RWPE1 (cell line): ENCODE data around the gene CYCS.
"Not testable (repeated sequence)": the region's sequence is repeated elsewhere in the genome, so short reads cannot be mapped to it uniquely, and the experiment has no call there.

Source experiments
- CTCF ChIA-PET: fragments of 350-600 bp; sonication (Branson Sonifier 250); formaldehyde crosslinking; extraction: SDS; loops from one replicate; lab custom pipeline; 2021; lab: Yijun Ruan, JAX
- POLR2A ChIA-PET: fragments of 400-600 bp; formaldehyde crosslinking; extraction: SDS; loops from one replicate; lab custom pipeline; 2020; ENCODE audit warnings: antibody characterized with exemption; ENCODE audit not compliant: low non-redundant PET; lab: Yijun Ruan, JAX
- DNase-seq: peaks from one replicate; pipeline ENCODE4 v3.0.0; 2012; ENCODE audit warnings: low spot score
- H3K27ac ChIP-seq: fragments of 450-650 bp; 2 replicates; pipeline ENCODE4 v1.5.1; 2017
- TF ChIP-seq, protein P1 (sequence below): fragments of 450-650 bp; conservative IDR thresholded peaks from 2 replicates; pipeline ENCODE4 v1.5.1; 2017; ENCODE audit warnings: low read depth, mild to moderate bottlenecking

CYCS gene

DNA sequence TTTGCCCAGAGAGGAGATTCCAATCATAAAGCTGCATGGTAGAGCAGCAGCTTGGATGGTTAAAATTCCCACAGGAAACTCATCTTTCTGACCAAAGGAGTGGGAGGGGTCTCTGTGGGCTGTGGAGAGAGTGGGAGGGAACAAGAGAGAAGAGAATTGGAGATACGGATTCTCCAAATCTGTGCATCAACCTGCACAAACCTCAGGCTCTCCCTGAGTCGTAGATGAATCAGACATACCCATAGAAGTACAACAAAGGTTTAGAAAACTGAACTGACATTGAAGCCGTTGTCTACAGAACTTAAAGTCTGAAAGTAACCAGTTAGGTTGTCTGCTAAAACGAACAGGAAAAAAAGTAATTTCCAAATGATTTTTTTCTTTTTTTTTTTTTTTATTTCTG is 41.9 kb downstream of the CYCS start:
- POLR2A ChIA-PET, result no interaction called here
- CTCF ChIA-PET, result no interaction called here
- TF ChIP-seq, protein P1, sequence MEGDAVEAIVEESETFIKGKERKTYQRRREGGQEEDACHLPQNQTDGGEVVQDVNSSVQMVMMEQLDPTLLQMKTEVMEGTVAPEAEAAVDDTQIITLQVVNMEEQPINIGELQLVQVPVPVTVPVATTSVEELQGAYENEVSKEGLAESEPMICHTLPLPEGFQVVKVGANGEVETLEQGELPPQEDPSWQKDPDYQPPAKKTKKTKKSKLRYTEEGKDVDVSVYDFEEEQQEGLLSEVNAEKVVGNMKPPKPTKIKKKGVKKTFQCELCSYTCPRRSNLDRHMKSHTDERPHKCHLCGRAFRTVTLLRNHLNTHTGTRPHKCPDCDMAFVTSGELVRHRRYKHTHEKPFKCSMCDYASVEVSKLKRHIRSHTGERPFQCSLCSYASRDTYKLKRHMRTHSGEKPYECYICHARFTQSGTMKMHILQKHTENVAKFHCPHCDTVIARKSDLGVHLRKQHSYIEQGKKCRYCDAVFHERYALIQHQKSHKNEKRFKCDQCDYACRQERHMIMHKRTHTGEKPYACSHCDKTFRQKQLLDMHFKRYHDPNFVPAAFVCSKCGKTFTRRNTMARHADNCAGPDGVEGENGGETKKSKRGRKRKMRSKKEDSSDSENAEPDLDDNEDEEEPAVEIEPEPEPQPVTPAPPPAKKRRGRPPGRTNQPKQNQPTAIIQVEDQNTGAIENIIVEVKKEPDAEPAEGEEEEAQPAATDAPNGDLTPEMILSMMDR, result no peak
- no peak overlapping the region for H3K27ac ChIP-seq
- peak; percentile 25 for DNase-seq

DNA sequence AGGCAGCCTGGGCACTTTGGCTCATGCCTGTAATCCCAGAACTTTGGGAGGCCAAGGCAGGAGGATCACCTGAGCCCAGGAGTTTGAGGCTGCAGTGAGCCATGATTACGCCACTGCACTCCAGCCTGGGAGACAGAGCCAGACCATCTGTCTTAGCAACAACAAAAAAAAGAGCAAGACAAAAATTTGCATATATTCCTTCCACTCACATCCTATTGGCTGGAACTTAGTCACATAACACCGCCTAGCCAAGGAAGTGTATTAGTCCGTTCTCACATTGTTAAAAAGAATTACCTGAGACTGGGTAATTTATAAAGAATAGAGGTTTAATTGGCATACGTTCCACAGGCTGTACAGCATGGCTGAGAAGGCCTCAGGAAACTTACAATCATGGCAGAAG is 43.0 kb downstream of the CYCS start:
- H3K27ac ChIP-seq, DNase-seq, POLR2A ChIA-PET: not testable (repeated sequence)
- CTCF ChIA-PET, result interaction anchor here (1.0 kb wide), 1 partner anchor 270 kb away, joined by 3 read pairs; no protein-coding TSS in a partner anchor

DNA sequence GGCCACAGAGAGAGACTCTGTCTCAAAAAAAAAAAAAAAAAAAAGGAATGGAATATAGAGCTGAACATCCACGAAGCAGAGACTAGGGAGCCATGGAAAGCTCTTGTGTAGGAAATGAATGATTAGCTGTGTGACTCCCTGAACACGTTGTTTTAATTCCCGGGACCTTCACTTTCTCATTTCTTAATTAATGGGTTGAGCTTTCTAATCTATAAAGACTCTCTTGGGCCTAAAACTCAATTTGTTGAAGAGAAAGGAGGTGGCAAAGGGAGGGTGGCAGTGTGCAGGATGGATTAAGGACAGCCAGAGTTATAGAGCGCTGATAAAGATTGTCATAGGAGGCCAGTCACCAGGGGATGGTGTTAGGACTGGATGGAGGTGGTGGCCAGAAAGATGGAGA is 48.0 kb downstream of the CYCS start:
- ChIA-PET POLR2A (no interaction called here), CTCF (no interaction called here)
- no peak overlapping the region for H3K27ac ChIP-seq
- no peak for DNase-seq
- TF ChIP-seq, protein P1, result no peak

DNA sequence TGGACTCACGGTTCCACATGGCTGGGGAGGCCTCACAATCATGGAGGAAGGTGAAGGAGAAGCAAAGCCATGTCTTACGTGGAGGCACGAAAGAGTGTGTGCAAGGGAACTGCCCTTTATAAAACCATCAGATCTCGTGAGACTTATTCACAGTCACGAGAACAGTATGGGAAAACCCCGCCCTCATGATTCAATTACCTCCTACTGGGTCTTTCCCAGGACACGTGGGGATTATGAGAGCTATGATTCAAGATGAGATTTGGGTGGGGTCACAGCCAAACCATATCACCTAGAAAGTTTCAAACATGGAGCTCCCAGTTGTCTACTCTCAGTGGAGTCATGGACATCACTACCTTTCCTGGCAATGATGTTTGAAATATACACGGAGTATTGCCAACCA is 49.6 kb downstream of the CYCS start:
- DNase-seq, result no peak
- TF ChIP-seq, protein P1, result no peak
- H3K27ac ChIP-seq, result no peak overlapping the region
- CTCF ChIA-PET, result no interaction called here
- POLR2A ChIA-PET, result no interaction called here

DNA sequence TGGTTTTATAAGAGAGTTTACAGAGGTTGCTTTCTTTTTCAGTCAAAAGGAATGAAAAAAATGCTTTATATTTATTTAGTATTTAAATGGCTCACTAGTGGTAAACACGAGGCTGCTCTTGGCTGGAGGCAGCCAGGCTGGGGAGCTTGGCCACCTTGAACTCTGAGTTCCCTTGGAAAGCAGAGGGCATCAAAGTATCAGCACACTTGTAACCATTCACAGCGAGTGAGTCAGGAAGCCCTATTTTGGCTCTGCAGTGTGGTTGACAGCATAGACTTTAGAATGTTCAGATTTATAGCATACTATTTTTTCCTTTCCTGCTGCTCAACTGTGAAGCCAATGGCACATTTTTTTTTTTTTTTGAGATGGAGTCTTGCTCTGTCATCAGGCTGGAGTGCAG is 51.6 kb downstream of the CYCS start:
- DNase-seq, result no peak
- POLR2A ChIA-PET, result no interaction called here
- CTCF ChIA-PET, result interaction anchor here (1.1 kb wide), 3 partner anchors 18 to 261 kb away, joined by 4 to 7 read pairs (median 5); partner anchors contain the start of gene OSBPL3
- TF ChIP-seq, protein P1, result no peak
- no peak overlapping the region for H3K27ac ChIP-seq
